GM19438 (cell line): Measurements from ENCODE around the gene PRSS12.
A peak's percentile ranks its signal among the peaks of the same experiment; 100 is the strongest.
"Not testable (repeated sequence)": the region's sequence is repeated elsewhere in the genome, so short reads cannot be mapped to it uniquely, and the experiment has no call there.

ENCODE experiments used
- ATAC-seq: cut with Tn5 transposase; IDR thresholded peaks from one replicate; pipeline ENCODE4 v1.9.1; 2021; ENCODE audit warnings: low read depth; ENCODE audit not compliant: unreplicated experiment

Gene PRSS12

DNA sequence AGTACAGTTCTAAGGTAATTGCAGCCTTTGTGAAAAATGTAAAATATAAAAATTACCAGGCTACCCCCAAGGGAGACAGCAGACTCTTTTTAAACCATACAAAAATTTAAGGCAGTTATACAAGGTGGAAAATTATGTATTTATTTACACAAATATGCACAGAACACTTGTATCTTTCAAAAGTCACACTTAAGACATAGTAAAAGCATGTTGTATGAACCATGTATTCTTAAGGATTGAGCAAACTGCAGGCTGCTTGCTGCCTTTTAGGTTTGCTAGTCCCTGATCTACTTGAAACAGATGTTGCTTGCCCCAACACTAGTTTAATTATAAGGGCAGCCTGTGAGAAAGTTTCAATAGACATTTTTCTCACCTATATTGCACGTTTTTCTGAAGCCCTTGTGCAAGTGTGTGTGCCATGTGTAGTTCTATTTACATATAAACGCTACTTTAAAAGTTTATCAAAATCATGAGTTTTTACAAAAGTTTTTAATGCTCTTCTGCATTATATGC lies 72.8 kb downstream of the PRSS12 start:
- no peak for ATAC-seq

GRCh38 chr4:118279328-118279727 lies 73.5 kb downstream of the PRSS12 start:
- no peak for ATAC-seq

- peak; percentile 80 for ATAC-seq
These were observed 74.1 kb downstream of the PRSS12 start for GRCh38 chr4:118278473-118279274.

DNA sequence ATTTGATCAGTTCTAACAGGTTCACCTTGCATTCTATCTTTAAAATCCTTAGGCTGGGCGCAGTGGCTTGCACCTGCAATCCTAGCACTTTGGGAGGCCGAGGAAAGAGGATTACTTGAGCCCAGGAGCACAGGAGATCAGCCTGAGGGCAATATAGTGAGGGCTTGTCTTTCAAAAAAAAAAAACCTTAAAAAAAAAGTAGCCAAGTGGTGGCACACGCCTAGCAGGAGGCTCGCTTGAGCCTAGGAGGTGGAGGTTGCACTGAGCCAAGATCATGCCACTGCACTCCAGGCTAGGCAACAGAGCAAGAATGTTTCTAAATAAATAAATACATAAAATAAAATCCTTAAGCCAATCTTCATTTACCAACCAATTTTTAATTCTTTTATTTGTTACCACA lies 75.6 kb downstream of the PRSS12 start:
- no peak for ATAC-seq

DNA sequence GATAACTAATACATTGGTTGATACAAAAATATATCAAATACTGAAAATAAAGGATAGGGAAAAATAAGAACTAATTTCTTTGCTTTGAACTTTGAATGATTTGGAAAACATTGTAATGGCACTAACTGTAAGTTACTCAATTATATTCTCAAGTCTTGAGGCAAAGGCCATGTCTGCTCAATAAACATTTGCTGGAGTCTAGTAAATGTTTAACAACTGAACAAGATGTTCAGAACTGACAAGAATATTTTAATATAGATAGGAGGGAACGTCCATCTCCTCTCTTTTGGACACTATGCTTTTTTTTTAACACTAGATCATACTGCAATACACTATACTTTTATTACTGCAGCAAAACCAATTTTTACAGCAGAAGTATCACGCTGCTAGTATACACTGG lies 76.2 kb downstream of the PRSS12 start:
- ATAC-seq = no peak

GRCh38 chr4:118273642-118274041 lies 79.2 kb downstream of the PRSS12 start:
- no peak for ATAC-seq

- no peak for ATAC-seq
These were observed 81.0 kb downstream of the PRSS12 start for GRCh38 chr4:118271788-118272187.

DNA sequence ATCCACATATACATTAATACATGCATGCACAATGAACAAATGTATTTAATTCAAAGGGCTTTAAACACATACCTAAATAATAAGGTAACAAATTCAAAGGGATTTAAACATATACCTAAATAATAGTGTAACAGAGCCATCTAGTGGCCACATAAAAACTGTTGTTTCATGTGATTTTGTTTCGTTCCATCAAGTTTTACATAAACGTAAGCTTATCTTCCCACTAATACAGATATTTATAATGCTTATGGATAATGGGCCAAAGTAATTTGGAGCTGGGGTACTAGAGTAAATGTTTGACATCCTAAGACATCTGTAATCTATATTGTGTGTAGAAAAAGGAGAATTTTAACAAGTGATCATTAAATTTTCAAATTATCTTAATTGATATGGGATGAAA lies 82.3 kb downstream of the PRSS12 start:
- no peak for ATAC-seq

- no peak for ATAC-seq
These were observed 84.0 kb downstream of the PRSS12 start for GRCh38 chr4:118268780-118269179.

DNA sequence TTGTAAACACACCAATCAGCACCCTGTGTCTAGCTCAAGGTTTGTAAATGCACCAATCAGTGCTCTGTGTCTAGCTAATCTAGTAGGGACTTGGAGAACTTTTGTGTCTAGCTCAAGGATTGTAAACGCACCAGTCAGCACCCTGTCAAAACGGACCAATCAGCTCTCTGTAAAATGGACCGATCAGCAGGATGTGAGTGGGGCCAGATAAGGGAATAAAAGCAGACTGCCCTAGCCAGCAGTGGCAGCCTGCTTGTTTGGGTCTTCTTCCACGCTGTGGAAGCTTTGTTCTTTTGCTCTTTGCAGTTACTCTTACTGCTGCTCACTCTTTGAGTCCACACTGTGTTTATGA lies 86.7 kb downstream of the PRSS12 start:
- not testable (repeated sequence) for ATAC-seq

- ATAC-seq = peak; percentile 72
These were observed 87.3 kb downstream of the PRSS12 start for GRCh38 chr4:118265312-118266144.

DNA sequence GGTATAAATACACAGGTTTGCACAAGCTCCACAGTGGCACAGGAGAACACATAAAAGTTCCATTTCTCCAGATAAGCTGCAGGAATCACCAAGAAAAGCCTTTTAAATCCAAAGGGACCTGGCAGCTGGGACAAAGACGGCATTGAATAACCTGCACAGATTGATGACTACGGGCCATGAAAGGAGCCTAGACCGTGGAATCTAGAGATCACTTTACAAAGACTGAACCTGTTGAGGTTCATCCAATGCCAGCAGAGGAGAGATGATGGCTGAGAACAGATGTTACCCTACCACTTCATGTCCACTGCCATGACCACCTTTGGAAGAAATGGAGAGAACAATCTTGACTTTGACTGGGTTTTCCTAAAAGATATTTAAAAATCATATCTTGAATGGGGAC lies 88.7 kb downstream of the PRSS12 start:
- no peak for ATAC-seq

DNA sequence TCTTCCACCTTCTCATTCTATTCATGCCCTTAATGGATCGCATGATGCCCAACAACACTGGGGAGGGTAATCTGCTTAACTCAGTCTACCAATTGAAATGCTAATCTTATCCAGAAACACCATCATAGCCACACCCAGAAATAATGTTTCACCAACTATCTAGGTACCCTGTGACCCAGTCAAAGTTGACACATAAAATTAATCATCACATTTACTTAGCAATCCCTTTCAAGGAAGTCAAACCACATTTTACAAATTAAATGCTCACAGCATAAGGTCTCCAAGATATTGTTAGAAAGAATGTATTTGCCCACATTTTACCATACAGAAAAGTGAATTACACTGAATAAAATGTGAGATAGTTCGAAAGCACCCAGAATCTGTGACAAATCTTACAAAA lies 92.5 kb downstream of the PRSS12 start:
- ATAC-seq = no peak

DNA sequence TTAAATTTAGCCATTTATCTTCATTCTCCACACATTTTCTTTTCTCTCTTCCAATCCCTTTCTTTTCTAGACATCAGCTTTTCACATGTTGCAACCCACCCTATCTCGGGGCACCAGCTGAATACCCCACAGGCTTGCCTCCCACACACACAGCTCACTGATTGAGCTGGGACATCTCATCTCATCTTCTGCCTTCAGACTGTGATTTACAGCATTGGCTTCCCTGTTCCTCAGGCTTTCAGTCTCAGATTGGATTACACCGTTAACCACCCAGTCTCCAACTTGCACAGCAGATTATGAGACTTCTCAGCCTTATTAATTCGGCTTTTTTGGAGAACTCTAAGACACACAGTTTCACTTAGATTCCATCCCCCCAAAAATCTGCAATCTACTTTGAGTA lies 93.7 kb downstream of the PRSS12 start:
- ATAC-seq = no peak

GRCh38 chr4:118254368-118254767 lies 98.4 kb downstream of the PRSS12 start:
- ATAC-seq = no peak

- ATAC-seq = no peak
These were observed 102.9 kb downstream of the PRSS12 start for GRCh38 chr4:118249890-118250289.

- ATAC-seq = no peak
These were observed 115.3 kb downstream of the PRSS12 start for GRCh38 chr4:118237531-118237930.

- ATAC-seq = no peak
These were observed 117.2 kb downstream of the PRSS12 start for GRCh38 chr4:118235566-118236120.
